WTC11 (cell line): Measurements from ENCODE around the gene CEBPG. TPM values are rescaled to one million over a fixed set of nuclear protein-coding genes. Genes with fewer than 3 reads are reported as not detected.

Experiments
- ATAC-seq: fragments of 200-7000 bp; cut with Tn5 transposase; 2 replicates; pipeline ENCODE4 v1.10.0; 2021; ENCODE audit warnings: mild to moderate bottlenecking, moderate library complexity
- CTCF ChIA-PET: fragments of 300-600 bp; sonication (Branson Sonifier 250); formaldehyde crosslinking; loops from one replicate; lab custom pipeline; 2021; ENCODE audit warnings: antibody characterized with exemption; lab: Charles Lee
- POLR2A ChIA-PET: fragments of 350-600 bp; sonication (Branson Sonifier 250); formaldehyde crosslinking; loops from one replicate; lab custom pipeline; 2021; ENCODE audit warnings: antibody characterized with exemption; lab: Charles Lee
- DNase-seq: peaks from one replicate; pipeline ENCODE4 v3.0.0; 2021; ENCODE audit warnings: low spot score
- H3K27ac Mint-ChIP-seq: 2 replicates; pipeline ENCODE4 v1.8.0; 2021; ENCODE audit warnings: mixed read lengths
- H3K27me3 Mint-ChIP-seq: 2 replicates; pipeline ENCODE4 v1.8.0; 2021; ENCODE audit warnings: low read depth, mild to moderate bottlenecking, moderate library complexity, mixed read lengths
- H3K36me3 Mint-ChIP-seq: 2 replicates; pipeline ENCODE4 v1.8.0; 2021; ENCODE audit warnings: mixed read lengths
- H3K4me1 Mint-ChIP-seq: 2 replicates; pipeline ENCODE4 v1.8.0; 2022; ENCODE audit warnings: mixed read lengths
- H3K4me3 Mint-ChIP-seq: 2 replicates; pipeline ENCODE4 v1.8.0; 2021; ENCODE audit warnings: mild to moderate bottlenecking, moderate library complexity, mixed read lengths
- H3K9me3 Mint-ChIP-seq: 2 replicates; pipeline ENCODE4 v1.8.0; 2021; ENCODE audit warnings: mixed read lengths
- ATF1 ChIP-seq: sonication (generic); formaldehyde crosslinking; IDR thresholded peaks from 2 replicates; pipeline ENCODE4 v1.8.1; 2023; ENCODE audit warnings: mild to moderate bottlenecking, moderate library complexity, missing genetic modification reagents
- CREM ChIP-seq: sonication (generic); formaldehyde crosslinking; IDR thresholded peaks from 2 replicates; pipeline ENCODE4 v1.8.1; 2022; ENCODE audit warnings: mild to moderate bottlenecking, missing genetic modification reagents, moderate library complexity
- FOXJ3 ChIP-seq: sonication (generic); formaldehyde crosslinking; IDR thresholded peaks from 2 replicates; pipeline ENCODE4 v1.9.0; 2021; ENCODE audit warnings: missing genetic modification reagents, mild to moderate bottlenecking, borderline replicate concordance
- GTF2I ChIP-seq: fragments of 250-450 bp; sonication (Bioruptor Pico); conservative IDR thresholded peaks from 2 replicates; pipeline ENCODE4 v1.4.0; 2021; ENCODE audit warnings: mild to moderate bottlenecking
- HMGA2 ChIP-seq: fragments of 250-450 bp; sonication (Bioruptor Pico); IDR thresholded peaks from 2 replicates; pipeline ENCODE4 v1.4.0; 2021; ENCODE audit warnings: mild to moderate bottlenecking, moderate library complexity
- NFATC4 ChIP-seq: fragments of 250-450 bp; sonication (Bioruptor Pico); IDR thresholded peaks from 2 replicates; pipeline ENCODE4 v1.9.0; 2021; ENCODE audit warnings: mild to moderate bottlenecking
- NFE2L1 ChIP-seq: sonication (generic); formaldehyde crosslinking; IDR thresholded peaks from 2 replicates; pipeline ENCODE4 v1.8.1; 2023; ENCODE audit warnings: missing genetic modification reagents
- NR1H2 ChIP-seq: sonication (generic); formaldehyde crosslinking; IDR thresholded peaks from 2 replicates; pipeline ENCODE4 v1.9.0; 2021; ENCODE audit warnings: mild to moderate bottlenecking, moderate library complexity, missing genetic modification reagents
- NR2C2 ChIP-seq: sonication (generic); formaldehyde crosslinking; IDR thresholded peaks from 2 replicates; pipeline ENCODE4 v1.8.0; 2022; ENCODE audit warnings: mild to moderate bottlenecking, missing genetic modification reagents
- PRRX2 ChIP-seq: fragments of 250-450 bp; sonication (Bioruptor Pico); IDR thresholded peaks from 2 replicates; pipeline ENCODE4 v1.8.0; 2021; ENCODE audit warnings: mild to moderate bottlenecking
- SMAD3 ChIP-seq: sonication (generic); formaldehyde crosslinking; IDR thresholded peaks from 2 replicates; pipeline ENCODE4 v1.8.0; 2022; ENCODE audit warnings: missing genetic modification reagents, mild to moderate bottlenecking, borderline replicate concordance
- TCF7 ChIP-seq: sonication (generic); formaldehyde crosslinking; IDR thresholded peaks from 2 replicates; pipeline ENCODE4 v1.8.0; 2022; ENCODE audit warnings: mild to moderate bottlenecking, low read depth, missing genetic modification reagents, moderate library complexity
- ZNF121 ChIP-seq: sonication (generic); formaldehyde crosslinking; IDR thresholded peaks from 2 replicates; pipeline ENCODE4 v1.8.0; 2023; ENCODE audit warnings: missing genetic modification reagents
- ZNF219 ChIP-seq: sonication (generic); formaldehyde crosslinking; IDR thresholded peaks from 2 replicates; pipeline ENCODE4 v1.8.0; 2023; ENCODE audit warnings: missing genetic modification reagents, mild to moderate bottlenecking, borderline replicate concordance
- ZNF317 ChIP-seq: sonication (generic); formaldehyde crosslinking; IDR thresholded peaks from 2 replicates; pipeline ENCODE4 v1.8.1; 2023; ENCODE audit warnings: low read depth, mild to moderate bottlenecking, moderate library complexity, missing genetic modification reagents, borderline replicate concordance
- total RNA-seq: library from RNA; stranded (reverse); gene quantifications from 3 replicates; pipeline ENCODE4 v1.2.3, GENCODE V29; 2021
- TF ChIP-seq, protein P1 (sequence below): fragments of 250-450 bp; sonication (Bioruptor Pico); conservative IDR thresholded peaks from 2 replicates; pipeline ENCODE4 v1.9.0; 2021; ENCODE audit warnings: mild to moderate bottlenecking
- TF ChIP-seq, protein P2 (sequence below): sonication (generic); formaldehyde crosslinking; IDR thresholded peaks from 2 replicates; pipeline ENCODE4 v1.8.0; 2023; ENCODE audit warnings: missing genetic modification reagents
- TF ChIP-seq, protein P3 (sequence below): sonication (generic); formaldehyde crosslinking; IDR thresholded peaks from 2 replicates; pipeline ENCODE4 v1.8.1; 2022; ENCODE audit warnings: mild to moderate bottlenecking, moderate library complexity, missing genetic modification reagents
- TF ChIP-seq, protein P4 (sequence below): sonication (generic); formaldehyde crosslinking; IDR thresholded peaks from 2 replicates; pipeline ENCODE4 v1.8.1; 2023; ENCODE audit warnings: mild to moderate bottlenecking, missing genetic modification reagents, moderate library complexity
- TF ChIP-seq, protein P5 (sequence below): fragments of 250-450 bp; sonication (Bioruptor Pico); IDR thresholded peaks from 2 replicates; pipeline ENCODE4 v1.8.0; 2021; ENCODE audit warnings: mild to moderate bottlenecking
- TF ChIP-seq, protein P6 (sequence below): fragments of 250-450 bp; sonication (Bioruptor Pico); IDR thresholded peaks from 2 replicates; pipeline ENCODE4 v2.1.2; 2022; ENCODE audit warnings: mild to moderate bottlenecking, moderate library complexity
- TF ChIP-seq, protein P7 (sequence below): sonication (generic); formaldehyde crosslinking; IDR thresholded peaks from 2 replicates; pipeline ENCODE4 v1.8.1; 2023; ENCODE audit warnings: mild to moderate bottlenecking, missing genetic modification reagents

CEBPG gene
- total RNA-seq, 1 experiment from 2014 or later: 33.1 TPM

DNA sequence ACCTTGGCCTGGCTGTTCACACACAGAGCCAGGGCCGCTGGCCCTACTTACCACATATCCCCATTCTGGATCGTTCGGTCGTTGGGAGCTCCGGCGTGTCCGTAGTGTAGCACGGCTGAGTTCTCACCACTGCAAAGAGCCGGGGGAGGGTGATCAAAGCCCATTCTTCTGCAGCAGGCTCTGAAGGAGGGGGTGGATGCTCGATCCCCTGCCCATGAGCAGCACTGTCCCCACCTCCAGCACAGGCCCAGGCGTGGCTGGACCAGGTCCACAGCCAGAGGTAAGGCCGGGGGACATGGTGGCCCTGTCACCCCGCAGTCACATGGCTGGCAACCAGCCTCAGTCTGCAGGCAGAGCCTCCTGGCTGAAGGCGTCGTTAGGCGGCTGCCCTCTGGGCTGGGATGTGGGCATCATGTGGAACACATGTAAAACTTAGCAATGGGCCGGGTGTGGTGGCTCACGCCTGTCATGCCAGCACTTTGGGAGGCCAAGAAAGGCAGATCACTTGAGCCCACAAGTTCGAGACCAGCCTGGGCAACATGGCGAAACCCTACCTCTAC is 38.2 kb downstream of the CEBPG start (continued):
- TF ChIP-seq, protein P1, sequence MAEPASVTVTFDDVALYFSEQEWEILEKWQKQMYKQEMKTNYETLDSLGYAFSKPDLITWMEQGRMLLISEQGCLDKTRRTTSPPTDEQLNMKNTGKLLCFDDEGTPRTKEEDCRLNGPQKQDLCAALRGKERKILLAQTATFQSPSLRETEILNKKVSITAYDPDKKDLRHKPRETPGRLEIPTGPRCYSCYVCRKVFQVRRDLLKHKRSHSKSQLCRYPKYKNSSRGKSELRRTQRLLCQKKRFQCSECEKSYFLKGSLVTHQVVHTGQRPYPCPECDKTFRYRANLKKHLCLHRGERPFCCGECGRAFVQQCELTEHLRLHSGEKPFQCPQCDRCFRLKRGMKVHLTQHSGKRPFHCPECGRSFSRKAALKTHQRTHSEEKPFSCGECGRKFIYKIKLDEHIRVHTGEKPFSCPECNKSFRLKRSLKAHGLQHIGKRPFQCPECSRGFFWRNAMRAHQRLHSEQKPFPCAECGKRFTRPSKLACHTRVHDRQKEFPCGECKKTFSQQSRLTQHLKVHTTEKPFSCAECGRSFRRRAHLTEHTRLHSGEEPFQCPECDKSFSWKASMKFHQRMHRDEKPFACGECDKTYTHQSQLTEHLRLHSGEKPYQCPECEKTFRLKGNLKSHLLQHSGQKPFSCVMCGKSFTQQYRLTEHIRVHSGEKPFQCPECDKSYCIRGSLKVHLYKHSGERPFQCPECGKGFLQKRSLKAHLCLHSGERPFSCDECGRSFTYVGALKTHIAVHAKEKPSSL (CRISPR knock-in tag): no peak
- no peak for TF ChIP-seq ATF1
- TF ChIP-seq HMGA2 (CRISPR knock-in tag): no peak
- TF ChIP-seq NFATC4 (CRISPR knock-in tag): no peak
- no peak for TF ChIP-seq SMAD3 (CRISPR knock-in tag)

DNA sequence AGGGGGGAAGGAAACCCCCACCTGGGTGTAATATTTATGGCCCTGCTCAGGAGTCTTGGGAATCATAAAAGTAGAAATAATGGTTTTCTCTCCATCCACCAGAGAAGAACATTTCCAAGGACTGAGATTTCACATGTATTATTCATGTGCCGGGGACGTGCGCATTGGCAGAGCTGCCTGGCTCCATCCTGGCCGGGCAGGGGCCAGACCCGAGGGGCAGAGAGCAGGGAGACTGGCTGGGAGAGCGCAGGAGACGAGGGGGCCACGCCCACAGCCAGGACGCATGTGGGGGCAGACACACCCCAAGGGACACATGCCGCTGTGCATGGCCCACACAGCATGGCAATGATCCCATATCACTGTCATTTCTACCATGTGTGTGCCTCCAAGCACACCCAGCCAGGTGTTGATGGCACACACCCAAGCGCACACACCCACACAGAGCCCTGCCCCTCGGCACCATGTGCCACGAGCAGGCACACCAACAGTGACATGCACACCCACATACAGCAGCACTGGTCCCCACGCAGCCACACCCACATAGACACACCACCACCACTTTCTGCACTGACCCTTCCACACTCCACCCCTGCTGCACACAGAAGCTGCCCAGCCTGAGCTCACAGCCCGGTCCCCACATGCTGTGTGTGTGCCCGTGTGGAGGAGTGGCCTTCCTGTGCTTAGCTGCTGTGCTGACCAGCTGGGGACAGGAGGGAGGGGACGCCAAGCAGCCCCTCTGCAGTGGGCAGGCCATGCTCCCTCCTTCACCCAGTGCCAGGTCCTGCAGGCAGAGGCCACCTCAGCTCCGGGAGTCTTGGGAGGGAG is 39.3 kb downstream of the CEBPG start:
- no peaks in the 10 kb centered on the region for H3K9me3 Mint-ChIP-seq
- ChIA-PET POLR2A (interaction anchor here (0.5 kb wide), 1 partner anchor 357 kb away, joined by 4 read pairs; no protein-coding TSS in a partner anchor), CTCF (interaction anchor here (0.7 to 3.1 kb wide), 5 partner anchors 15 to 358 kb away, joined by 3 to 9 read pairs (median 3); no protein-coding TSS in a partner anchor)
- ATAC-seq (no peak), DNase-seq (no peak)
- no peaks in the 10 kb centered on the region for H3K27me3 Mint-ChIP-seq
- peaks cover 6% of the 10 kb centered on the region for H3K4me1 Mint-ChIP-seq
- no peak overlapping the region for H3K4me3 Mint-ChIP-seq
- TF ChIP-seq GTF2I: no peak
- no peak for TF ChIP-seq FOXJ3 (CRISPR knock-in tag)
- TF ChIP-seq, protein P2, sequence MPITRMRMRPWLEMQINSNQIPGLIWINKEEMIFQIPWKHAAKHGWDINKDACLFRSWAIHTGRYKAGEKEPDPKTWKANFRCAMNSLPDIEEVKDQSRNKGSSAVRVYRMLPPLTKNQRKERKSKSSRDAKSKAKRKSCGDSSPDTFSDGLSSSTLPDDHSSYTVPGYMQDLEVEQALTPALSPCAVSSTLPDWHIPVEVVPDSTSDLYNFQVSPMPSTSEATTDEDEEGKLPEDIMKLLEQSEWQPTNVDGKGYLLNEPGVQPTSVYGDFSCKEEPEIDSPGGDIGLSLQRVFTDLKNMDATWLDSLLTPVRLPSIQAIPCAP (CRISPR knock-in tag): no peak
- TF ChIP-seq ZNF317: no peak
- TF ChIP-seq CREM (CRISPR knock-in tag): no peak
- TF ChIP-seq TCF7: no peak
- no peak for TF ChIP-seq NR1H2 (CRISPR knock-in tag)
- TF ChIP-seq SMAD3 (CRISPR knock-in tag): no peak
- TF ChIP-seq, protein P3, sequence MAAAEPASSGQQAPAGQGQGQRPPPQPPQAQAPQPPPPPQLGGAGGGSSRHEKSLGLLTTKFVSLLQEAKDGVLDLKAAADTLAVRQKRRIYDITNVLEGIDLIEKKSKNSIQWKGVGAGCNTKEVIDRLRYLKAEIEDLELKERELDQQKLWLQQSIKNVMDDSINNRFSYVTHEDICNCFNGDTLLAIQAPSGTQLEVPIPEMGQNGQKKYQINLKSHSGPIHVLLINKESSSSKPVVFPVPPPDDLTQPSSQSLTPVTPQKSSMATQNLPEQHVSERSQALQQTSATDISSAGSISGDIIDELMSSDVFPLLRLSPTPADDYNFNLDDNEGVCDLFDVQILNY (CRISPR knock-in tag): no peak
- TF ChIP-seq, protein P4, sequence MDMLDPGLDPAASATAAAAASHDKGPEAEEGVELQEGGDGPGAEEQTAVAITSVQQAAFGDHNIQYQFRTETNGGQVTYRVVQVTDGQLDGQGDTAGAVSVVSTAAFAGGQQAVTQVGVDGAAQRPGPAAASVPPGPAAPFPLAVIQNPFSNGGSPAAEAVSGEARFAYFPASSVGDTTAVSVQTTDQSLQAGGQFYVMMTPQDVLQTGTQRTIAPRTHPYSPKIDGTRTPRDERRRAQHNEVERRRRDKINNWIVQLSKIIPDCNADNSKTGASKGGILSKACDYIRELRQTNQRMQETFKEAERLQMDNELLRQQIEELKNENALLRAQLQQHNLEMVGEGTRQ: no peak
- TF ChIP-seq, protein P5, sequence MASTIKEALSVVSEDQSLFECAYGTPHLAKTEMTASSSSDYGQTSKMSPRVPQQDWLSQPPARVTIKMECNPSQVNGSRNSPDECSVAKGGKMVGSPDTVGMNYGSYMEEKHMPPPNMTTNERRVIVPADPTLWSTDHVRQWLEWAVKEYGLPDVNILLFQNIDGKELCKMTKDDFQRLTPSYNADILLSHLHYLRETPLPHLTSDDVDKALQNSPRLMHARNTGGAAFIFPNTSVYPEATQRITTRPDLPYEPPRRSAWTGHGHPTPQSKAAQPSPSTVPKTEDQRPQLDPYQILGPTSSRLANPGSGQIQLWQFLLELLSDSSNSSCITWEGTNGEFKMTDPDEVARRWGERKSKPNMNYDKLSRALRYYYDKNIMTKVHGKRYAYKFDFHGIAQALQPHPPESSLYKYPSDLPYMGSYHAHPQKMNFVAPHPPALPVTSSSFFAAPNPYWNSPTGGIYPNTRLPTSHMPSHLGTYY (CRISPR knock-in tag): no peak
- no peak for TF ChIP-seq ZNF219
- TF ChIP-seq, protein P6, sequence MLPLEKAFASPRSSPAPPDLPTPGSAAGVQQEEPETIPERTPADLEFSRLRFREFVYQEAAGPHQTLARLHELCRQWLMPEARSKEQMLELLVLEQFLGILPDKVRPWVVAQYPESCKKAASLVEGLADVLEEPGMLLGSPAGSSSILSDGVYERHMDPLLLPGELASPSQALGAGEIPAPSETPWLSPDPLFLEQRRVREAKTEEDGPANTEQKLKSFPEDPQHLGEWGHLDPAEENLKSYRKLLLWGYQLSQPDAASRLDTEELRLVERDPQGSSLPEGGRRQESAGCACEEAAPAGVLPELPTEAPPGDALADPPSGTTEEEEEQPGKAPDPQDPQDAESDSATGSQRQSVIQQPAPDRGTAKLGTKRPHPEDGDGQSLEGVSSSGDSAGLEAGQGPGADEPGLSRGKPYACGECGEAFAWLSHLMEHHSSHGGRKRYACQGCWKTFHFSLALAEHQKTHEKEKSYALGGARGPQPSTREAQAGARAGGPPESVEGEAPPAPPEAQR (CRISPR knock-in tag): no peak
- no peak for TF ChIP-seq PRRX2 (CRISPR knock-in tag)
- no peak for TF ChIP-seq NFE2L1 (CRISPR knock-in tag)
- TF ChIP-seq, protein P7, sequence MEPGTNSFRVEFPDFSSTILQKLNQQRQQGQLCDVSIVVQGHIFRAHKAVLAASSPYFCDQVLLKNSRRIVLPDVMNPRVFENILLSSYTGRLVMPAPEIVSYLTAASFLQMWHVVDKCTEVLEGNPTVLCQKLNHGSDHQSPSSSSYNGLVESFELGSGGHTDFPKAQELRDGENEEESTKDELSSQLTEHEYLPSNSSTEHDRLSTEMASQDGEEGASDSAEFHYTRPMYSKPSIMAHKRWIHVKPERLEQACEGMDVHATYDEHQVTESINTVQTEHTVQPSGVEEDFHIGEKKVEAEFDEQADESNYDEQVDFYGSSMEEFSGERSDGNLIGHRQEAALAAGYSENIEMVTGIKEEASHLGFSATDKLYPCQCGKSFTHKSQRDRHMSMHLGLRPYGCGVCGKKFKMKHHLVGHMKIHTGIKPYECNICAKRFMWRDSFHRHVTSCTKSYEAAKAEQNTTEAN: no peak
- no peak for TF ChIP-seq ZNF121 (CRISPR knock-in tag)
- no peak for TF ChIP-seq NR2C2 (CRISPR knock-in tag)
- H3K36me3 Mint-ChIP-seq: no peaks in the 10 kb centered on the region
- H3K27ac Mint-ChIP-seq: 0 out of 2 replicates have a peak overlapping the region, but pooled peaks have one; percentile 41
